Measurements from ENCODE around the gene CAMKK1. TPM values are rescaled to one million over a fixed set of nuclear protein-coding genes. Genes with fewer than 3 reads are reported as not detected.

CAMKK1 gene
- total RNA-seq, 1 experiment from 2014 or later = 9.6 TPM

DNA sequence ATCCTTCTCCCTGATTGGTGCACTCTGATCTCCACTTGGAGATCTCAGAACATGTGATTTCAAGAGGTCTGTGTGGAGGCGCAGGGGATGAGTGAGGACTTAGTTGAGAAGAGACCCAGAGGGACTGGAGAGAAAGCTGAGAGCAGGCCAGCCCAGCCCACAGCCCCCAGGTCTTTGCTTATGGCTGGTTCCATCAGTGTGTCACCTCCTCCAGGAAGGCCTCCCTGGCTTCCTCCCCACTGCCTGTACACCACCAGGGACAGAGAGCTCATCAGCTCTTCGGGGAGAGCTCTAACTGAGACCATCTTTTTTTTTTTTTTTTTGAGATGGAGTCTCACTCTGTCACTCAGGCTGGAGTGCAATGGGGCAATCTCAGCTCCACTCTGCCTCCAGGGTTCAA lies 20.0 kb upstream of the CAMKK1 start (continued):
- TF ChIP-seq, protein P1, sequence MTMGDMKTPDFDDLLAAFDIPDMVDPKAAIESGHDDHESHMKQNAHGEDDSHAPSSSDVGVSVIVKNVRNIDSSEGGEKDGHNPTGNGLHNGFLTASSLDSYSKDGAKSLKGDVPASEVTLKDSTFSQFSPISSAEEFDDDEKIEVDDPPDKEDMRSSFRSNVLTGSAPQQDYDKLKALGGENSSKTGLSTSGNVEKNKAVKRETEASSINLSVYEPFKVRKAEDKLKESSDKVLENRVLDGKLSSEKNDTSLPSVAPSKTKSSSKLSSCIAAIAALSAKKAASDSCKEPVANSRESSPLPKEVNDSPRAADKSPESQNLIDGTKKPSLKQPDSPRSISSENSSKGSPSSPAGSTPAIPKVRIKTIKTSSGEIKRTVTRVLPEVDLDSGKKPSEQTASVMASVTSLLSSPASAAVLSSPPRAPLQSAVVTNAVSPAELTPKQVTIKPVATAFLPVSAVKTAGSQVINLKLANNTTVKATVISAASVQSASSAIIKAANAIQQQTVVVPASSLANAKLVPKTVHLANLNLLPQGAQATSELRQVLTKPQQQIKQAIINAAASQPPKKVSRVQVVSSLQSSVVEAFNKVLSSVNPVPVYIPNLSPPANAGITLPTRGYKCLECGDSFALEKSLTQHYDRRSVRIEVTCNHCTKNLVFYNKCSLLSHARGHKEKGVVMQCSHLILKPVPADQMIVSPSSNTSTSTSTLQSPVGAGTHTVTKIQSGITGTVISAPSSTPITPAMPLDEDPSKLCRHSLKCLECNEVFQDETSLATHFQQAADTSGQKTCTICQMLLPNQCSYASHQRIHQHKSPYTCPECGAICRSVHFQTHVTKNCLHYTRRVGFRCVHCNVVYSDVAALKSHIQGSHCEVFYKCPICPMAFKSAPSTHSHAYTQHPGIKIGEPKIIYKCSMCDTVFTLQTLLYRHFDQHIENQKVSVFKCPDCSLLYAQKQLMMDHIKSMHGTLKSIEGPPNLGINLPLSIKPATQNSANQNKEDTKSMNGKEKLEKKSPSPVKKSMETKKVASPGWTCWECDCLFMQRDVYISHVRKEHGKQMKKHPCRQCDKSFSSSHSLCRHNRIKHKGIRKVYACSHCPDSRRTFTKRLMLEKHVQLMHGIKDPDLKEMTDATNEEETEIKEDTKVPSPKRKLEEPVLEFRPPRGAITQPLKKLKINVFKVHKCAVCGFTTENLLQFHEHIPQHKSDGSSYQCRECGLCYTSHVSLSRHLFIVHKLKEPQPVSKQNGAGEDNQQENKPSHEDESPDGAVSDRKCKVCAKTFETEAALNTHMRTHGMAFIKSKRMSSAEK (CRISPR knock-in tag; IDR thresholded peaks at IDR 0.05; ENCODE audit: borderline replicate concordance) = no peak
- no peak for TF ChIP-seq ZNF138 (CRISPR knock-in tag; conservative IDR thresholded peaks at IDR 0.05)
- TF ChIP-seq HMGA2 (CRISPR knock-in tag; IDR thresholded peaks at IDR 0.05) = no peak
- TF ChIP-seq, protein P2, sequence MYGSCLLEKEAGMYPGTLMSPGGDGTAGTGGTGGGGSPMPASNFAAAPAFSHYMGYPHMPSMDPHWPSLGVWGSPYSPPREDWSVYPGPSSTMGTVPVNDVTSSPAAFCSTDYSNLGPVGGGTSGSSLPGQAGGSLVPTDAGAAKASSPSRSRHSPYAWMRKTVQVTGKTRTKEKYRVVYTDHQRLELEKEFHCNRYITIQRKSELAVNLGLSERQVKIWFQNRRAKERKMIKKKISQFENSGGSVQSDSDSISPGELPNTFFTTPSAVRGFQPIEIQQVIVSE (CRISPR knock-in tag; IDR thresholded peaks at IDR 0.05; ENCODE audit: borderline replicate concordance) = no peak
- TF ChIP-seq TP53 (CRISPR knock-in tag; IDR thresholded peaks at IDR 0.05) = no peak
- TF ChIP-seq, protein P3, sequence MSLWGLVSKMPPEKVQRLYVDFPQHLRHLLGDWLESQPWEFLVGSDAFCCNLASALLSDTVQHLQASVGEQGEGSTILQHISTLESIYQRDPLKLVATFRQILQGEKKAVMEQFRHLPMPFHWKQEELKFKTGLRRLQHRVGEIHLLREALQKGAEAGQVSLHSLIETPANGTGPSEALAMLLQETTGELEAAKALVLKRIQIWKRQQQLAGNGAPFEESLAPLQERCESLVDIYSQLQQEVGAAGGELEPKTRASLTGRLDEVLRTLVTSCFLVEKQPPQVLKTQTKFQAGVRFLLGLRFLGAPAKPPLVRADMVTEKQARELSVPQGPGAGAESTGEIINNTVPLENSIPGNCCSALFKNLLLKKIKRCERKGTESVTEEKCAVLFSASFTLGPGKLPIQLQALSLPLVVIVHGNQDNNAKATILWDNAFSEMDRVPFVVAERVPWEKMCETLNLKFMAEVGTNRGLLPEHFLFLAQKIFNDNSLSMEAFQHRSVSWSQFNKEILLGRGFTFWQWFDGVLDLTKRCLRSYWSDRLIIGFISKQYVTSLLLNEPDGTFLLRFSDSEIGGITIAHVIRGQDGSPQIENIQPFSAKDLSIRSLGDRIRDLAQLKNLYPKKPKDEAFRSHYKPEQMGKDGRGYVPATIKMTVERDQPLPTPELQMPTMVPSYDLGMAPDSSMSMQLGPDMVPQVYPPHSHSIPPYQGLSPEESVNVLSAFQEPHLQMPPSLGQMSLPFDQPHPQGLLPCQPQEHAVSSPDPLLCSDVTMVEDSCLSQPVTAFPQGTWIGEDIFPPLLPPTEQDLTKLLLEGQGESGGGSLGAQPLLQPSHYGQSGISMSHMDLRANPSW (CRISPR knock-in tag; conservative IDR thresholded peaks at IDR 0.05; ENCODE audit: low read depth) = no peak
- TF ChIP-seq RELA (CRISPR knock-in tag; IDR thresholded peaks at IDR 0.05; ENCODE audit: borderline replicate concordance) = no peak
- no peak for TF ChIP-seq ATF1 (CRISPR knock-in tag; IDR thresholded peaks at IDR 0.05)
- TF ChIP-seq, protein P4, sequence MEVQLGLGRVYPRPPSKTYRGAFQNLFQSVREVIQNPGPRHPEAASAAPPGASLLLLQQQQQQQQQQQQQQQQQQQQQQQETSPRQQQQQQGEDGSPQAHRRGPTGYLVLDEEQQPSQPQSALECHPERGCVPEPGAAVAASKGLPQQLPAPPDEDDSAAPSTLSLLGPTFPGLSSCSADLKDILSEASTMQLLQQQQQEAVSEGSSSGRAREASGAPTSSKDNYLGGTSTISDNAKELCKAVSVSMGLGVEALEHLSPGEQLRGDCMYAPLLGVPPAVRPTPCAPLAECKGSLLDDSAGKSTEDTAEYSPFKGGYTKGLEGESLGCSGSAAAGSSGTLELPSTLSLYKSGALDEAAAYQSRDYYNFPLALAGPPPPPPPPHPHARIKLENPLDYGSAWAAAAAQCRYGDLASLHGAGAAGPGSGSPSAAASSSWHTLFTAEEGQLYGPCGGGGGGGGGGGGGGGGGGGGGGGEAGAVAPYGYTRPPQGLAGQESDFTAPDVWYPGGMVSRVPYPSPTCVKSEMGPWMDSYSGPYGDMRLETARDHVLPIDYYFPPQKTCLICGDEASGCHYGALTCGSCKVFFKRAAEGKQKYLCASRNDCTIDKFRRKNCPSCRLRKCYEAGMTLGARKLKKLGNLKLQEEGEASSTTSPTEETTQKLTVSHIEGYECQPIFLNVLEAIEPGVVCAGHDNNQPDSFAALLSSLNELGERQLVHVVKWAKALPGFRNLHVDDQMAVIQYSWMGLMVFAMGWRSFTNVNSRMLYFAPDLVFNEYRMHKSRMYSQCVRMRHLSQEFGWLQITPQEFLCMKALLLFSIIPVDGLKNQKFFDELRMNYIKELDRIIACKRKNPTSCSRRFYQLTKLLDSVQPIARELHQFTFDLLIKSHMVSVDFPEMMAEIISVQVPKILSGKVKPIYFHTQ (CRISPR knock-in tag; IDR thresholded peaks at IDR 0.05) = no peak
- TF ChIP-seq SP1 (CRISPR knock-in tag; conservative IDR thresholded peaks at IDR 0.05) = no peak
- TF ChIP-seq, protein P5, sequence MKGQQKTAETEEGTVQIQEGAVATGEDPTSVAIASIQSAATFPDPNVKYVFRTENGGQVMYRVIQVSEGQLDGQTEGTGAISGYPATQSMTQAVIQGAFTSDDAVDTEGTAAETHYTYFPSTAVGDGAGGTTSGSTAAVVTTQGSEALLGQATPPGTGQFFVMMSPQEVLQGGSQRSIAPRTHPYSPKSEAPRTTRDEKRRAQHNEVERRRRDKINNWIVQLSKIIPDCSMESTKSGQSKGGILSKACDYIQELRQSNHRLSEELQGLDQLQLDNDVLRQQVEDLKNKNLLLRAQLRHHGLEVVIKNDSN (CRISPR knock-in tag; IDR thresholded peaks at IDR 0.05) = no peak
- TF ChIP-seq, protein P6, sequence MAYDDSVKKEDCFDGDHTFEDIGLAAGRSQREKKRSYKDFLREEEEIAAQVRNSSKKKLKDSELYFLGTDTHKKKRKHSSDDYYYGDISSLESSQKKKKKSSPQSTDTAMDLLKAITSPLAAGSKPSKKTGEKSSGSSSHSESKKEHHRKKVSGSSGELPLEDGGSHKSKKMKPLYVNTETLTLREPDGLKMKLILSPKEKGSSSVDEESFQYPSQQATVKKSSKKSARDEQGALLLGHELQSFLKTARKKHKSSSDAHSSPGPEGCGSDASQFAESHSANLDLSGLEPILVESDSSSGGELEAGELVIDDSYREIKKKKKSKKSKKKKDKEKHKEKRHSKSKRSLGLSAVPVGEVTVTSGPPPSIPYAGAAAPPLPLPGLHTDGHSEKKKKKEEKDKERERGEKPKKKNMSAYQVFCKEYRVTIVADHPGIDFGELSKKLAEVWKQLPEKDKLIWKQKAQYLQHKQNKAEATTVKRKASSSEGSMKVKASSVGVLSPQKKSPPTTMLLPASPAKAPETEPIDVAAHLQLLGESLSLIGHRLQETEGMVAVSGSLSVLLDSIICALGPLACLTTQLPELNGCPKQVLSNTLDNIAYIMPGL (CRISPR knock-in tag; IDR thresholded peaks at IDR 0.05) = no peak
- no peak for TF ChIP-seq GTF2I (CRISPR knock-in tag; conservative IDR thresholded peaks at IDR 0.05)
